Fibroblast of lung (primary cell): ENCODE results near the gene INTS12. TPM values are rescaled to one million over a fixed set of nuclear protein-coding genes. Genes with fewer than 3 reads are reported as not detected.

Source experiments
- DNase-seq, 2 donors: peaks; one replicate each; pipeline versions ENCODE4 v3.0.0 to v3.0.0-alpha.2; 2010; ENCODE audit warnings: low read depth in 2 of 2
- H2AFZ ChIP-seq: 2 replicates; pipeline ENCODE4 v1.5.1; 2012; ENCODE audit warnings: low read length, control low read depth, inconsistent platforms
- H3K27ac ChIP-seq: 2 replicates; pipeline ENCODE4 v1.5.1; 2011; ENCODE audit warnings: low read length, control low read depth; ENCODE audit not compliant: insufficient read depth
- H3K27me3 ChIP-seq: 2 replicates; pipeline ENCODE4 v1.5.1; 2011; ENCODE audit warnings: mild to moderate bottlenecking, low read length; ENCODE audit not compliant: control insufficient read depth, insufficient read depth
- H3K36me3 ChIP-seq: 2 replicates; pipeline ENCODE4 v1.5.1; 2011; ENCODE audit warnings: low read length; ENCODE audit not compliant: control insufficient read depth, insufficient read depth
- H3K4me1 ChIP-seq: 2 replicates; pipeline ENCODE4 v1.5.1; 2011; ENCODE audit warnings: low read length; ENCODE audit not compliant: control insufficient read depth, insufficient read depth; ENCODE audit errors: extremely low read depth
- H3K4me2 ChIP-seq: 2 replicates; pipeline ENCODE4 v1.5.1; 2011; ENCODE audit warnings: low read length, control low read depth; ENCODE audit not compliant: insufficient read depth; ENCODE audit errors: extremely low read depth
- H3K4me3 ChIP-seq, 4 experiments: fragments of 200-600 bp in 1 of 4; sonication (generic) in 1 of 4; replicated peaks in 1 of 4; 2 replicates each; pipeline ENCODE4 v1.5.1; 2011 to 2016; ENCODE audit warnings: low read length in 4 of 4, low read depth in 3 of 4, mild to moderate bottlenecking in 3 of 4, control low read depth in 2 of 4, inconsistent platforms in 1 of 4, mixed read lengths in 1 of 4; ENCODE audit not compliant: insufficient read depth in 1 of 4; ENCODE audit errors: control extremely low read depth in 1 of 4
- H3K79me2 ChIP-seq: 2 replicates; pipeline ENCODE4 v1.5.1; 2012; ENCODE audit warnings: mild to moderate bottlenecking, low read length, inconsistent platforms; ENCODE audit not compliant: control insufficient read depth, insufficient read depth
- H3K9ac ChIP-seq: 2 replicates; pipeline ENCODE4 v1.5.1; 2011; ENCODE audit warnings: mild to moderate bottlenecking, low read length, control low read depth; ENCODE audit not compliant: insufficient read depth
- H3K9me3 ChIP-seq: 2 replicates; pipeline ENCODE4 v1.5.1; 2012; ENCODE audit warnings: low read depth, low read length; ENCODE audit not compliant: control insufficient read depth, insufficient read depth
- H4K20me1 ChIP-seq: 2 replicates; pipeline ENCODE4 v1.5.1; 2011; ENCODE audit warnings: low read length; ENCODE audit not compliant: control insufficient read depth, insufficient read depth; ENCODE audit errors: extremely low read depth
- CTCF ChIP-seq, 2 donors: IDR thresholded peaks in 1 of 2; conservative IDR thresholded peaks in 1 of 2; 1 replicate in 1 of 2; 2 replicates in 1 of 2; pipeline ENCODE4 v1.5.1; 2011 to 2012; ENCODE audit warnings: low read length in 2 of 2, control low read depth in 1 of 2, inconsistent platforms in 1 of 2, low read depth in 1 of 2, mild to moderate bottlenecking in 1 of 2
- EZH2 ChIP-seq: IDR thresholded peaks from 2 replicates; pipeline ENCODE4 v1.5.1; 2012; ENCODE audit warnings: low read length, control low read depth, mild to moderate bottlenecking; ENCODE audit errors: missing control alignments
- polyA plus RNA-seq, 2 donors: library from polyadenylated mRNA; depleted of rRNA in 1 of 2; stranded (reverse) in 1 of 2; unstranded in 1 of 2; fragments of >200 nt; gene quantifications; 2 replicates each; pipeline ENCODE4 v1.2.1, GENCODE V29; 2011 to 2012; ENCODE audit warnings: missing spikeins in 1 of 2
- total RNA-seq: library from RNA; depleted of rRNA; stranded (reverse); fragments of >200 nt; gene quantifications from 2 replicates; pipeline ENCODE4 v1.2.1, GENCODE V29; 2014

Gene INTS12
- total and polyA plus RNA-seq, 2 donors (not counting 1 experiment from before 2014, with no cell fraction given): 24.9 to 37.7 TPM

- Histone ChIP-seq H3K79me2 (no peaks in the 10 kb centered on the region), H4K20me1 (no peaks in the 10 kb centered on the region), H3K36me3 (peaks cover 3% of the 10 kb centered on the region)
Observed at GRCh38 chr4:105686571-105686970, 21.9 kb downstream of the INTS12 start.

DNA sequence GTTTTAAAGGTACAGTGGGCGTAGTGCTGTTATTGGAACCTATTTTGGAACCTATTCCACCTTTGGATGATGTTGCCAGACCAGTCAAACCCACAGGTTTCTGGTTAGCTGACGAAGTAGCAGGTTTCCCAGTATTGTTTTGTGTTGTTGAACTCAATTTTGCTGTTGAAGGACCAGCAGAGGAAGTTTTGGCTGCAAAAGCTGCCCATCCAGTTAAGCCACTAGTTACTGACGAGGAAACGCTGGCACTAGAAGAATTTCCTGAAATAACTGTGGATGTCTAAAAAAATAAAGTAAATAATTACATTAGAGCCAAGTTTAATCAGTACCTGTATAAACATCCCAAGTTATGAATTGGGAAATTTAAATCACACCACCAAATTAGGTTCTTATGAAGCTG, 25.5 kb downstream of the INTS12 start:
- Histone ChIP-seq H3K4me1 (no peaks in the 10 kb centered on the region), H3K4me2 (no peak overlapping the region), H3K27ac (no peak overlapping the region), H3K79me2 (no peaks in the 10 kb centered on the region), H3K9ac (no peak overlapping the region), H3K4me3 (no peak overlapping the region), H3K27me3 (no peaks in the 10 kb centered on the region), H4K20me1 (no peaks in the 10 kb centered on the region), H2AFZ (no peak overlapping the region), H3K36me3 (peaks cover 3% of the 10 kb centered on the region), H3K9me3 (no peaks in the 10 kb centered on the region)
- TF ChIP-seq EZH2 (no peak), CTCF (conservative IDR thresholded peaks at IDR 0.05 in 1 of 2, IDR thresholded peaks at IDR 0.05 in 1 of 2; ENCODE audit: low read depth in 1 of 2, low read length in 2 of 2) (no peak)
- no peak for DNase-seq

More at GRCh38 chr4:105686571-105686970, 21.9 kb downstream of the INTS12 start:
- Histone ChIP-seq H3K27ac (no peak overlapping the region), H3K9me3 (no peaks in the 10 kb centered on the region), H3K9ac (no peak overlapping the region), H3K4me1 (no peaks in the 10 kb centered on the region), H2AFZ (no peak overlapping the region), H3K4me2 (no peak overlapping the region), H3K4me3 (no peak overlapping the region), H3K27me3 (no peaks in the 10 kb centered on the region)
- DNase-seq: no peak
- no peak for TF ChIP-seq CTCF (conservative IDR thresholded peaks at IDR 0.05 in 1 of 2, IDR thresholded peaks at IDR 0.05 in 1 of 2; ENCODE audit: low read depth in 1 of 2, low read length in 2 of 2)
- no peak for TF ChIP-seq EZH2

DNA sequence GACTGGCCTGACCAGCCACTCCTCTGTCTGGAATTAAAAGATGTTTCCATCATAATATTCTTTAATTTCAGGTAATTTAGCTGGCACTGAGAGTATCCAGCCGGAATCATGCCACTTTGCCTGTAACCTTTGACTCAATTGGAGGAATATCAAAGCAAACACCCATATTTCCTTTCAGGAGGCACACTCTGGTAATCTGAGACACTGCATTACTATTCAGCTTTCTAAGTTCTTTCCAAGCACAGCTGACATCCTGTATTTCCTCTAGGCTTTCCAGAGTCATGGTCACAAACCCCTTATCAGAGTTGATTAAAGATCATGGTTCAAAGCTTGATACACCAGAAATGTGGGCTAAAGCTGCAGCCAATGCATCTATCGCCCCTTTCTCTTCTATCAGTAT, 29.3 kb downstream of the INTS12 start:
- Histone ChIP-seq H2AFZ (no peak overlapping the region), H3K9ac (no peak overlapping the region), H3K4me1 (no peaks in the 10 kb centered on the region), H4K20me1 (no peaks in the 10 kb centered on the region), H3K27me3 (no peaks in the 10 kb centered on the region), H3K79me2 (no peaks in the 10 kb centered on the region), H3K36me3 (peaks cover 3% of the 10 kb centered on the region), H3K27ac (no peak overlapping the region), H3K4me3 (no peak overlapping the region), H3K9me3 (no peaks in the 10 kb centered on the region), H3K4me2 (no peak overlapping the region)
- no peak for TF ChIP-seq EZH2
- peak in 1 of 2 donors; percentile 29 for DNase-seq
